Measurements from ENCODE around the gene KNDC1. TPM values are rescaled to one million over a fixed set of nuclear protein-coding genes. Genes with fewer than 3 reads are reported as not detected.

KNDC1 gene
- total RNA-seq, 2 donors from 2014 or later, result 6.5 to 9.6 TPM

GRCh38 chr10:133195096-133195495 is 35.1 kb downstream of the KNDC1 start:
- 88% methylated on average over 13 to 19 of the region's 19 CpGs for WGBS, 2 experiments (ENCODE audit: insufficient coverage in 1 of 2, insufficient read length in 1 of 2)
- Histone ChIP-seq H3K27me3 (ENCODE audit: control insufficient read depth, insufficient read depth, low read length, poor library complexity, severe bottlenecking) (no peaks in the 10 kb centered on the region), H3K9ac (ENCODE audit: extremely low read depth, low read length, poor library complexity, severe bottlenecking) (no peak overlapping the region), H3K27ac (ENCODE audit: low read depth, low read length) (no peak overlapping the region), H3K9me3 (ENCODE audit: control insufficient read depth, low read length) (no peaks in the 10 kb centered on the region), H3K4me3 (ENCODE audit: low read length) (no peak overlapping the region), H3K4me1 (ENCODE audit: control insufficient read depth, insufficient read depth, low read length) (no peaks in the 10 kb centered on the region), H3K36me3 (ENCODE audit: control insufficient read depth, insufficient read depth, low read length) (no peaks in the 10 kb centered on the region)
- H3K9me3 Mint-ChIP-seq, result peaks cover 19% of the 10 kb centered on the region
- DNase-seq, result no peak
- H3K4me3 Mint-ChIP-seq, result no peak overlapping the region
- H3K27me3 Mint-ChIP-seq (ENCODE audit: insufficient read depth), result peaks cover 1% of the 10 kb centered on the region
- H3K27ac Mint-ChIP-seq, result no peak overlapping the region
- peaks cover 1% of the 10 kb centered on the region for H3K36me3 Mint-ChIP-seq (ENCODE audit: low read depth)
- TF ChIP-seq CTCF (conservative IDR thresholded peaks at IDR 0.05), result no peak
- no peaks in the 10 kb centered on the region for H3K4me1 Mint-ChIP-seq

- Mint-ChIP-seq H3K9me3 (peaks cover 19% of the 10 kb centered on the region), H3K4me1 (no peaks in the 10 kb centered on the region), H3K4me3 (no peak overlapping the region), H3K27me3 (ENCODE audit: insufficient read depth) (peaks cover 1% of the 10 kb centered on the region), H3K27ac (no peak overlapping the region), H3K36me3 (ENCODE audit: low read depth) (no peaks in the 10 kb centered on the region)
- DNase-seq, result no peak
- no peak for TF ChIP-seq CTCF (conservative IDR thresholded peaks at IDR 0.05)
- Histone ChIP-seq H3K36me3 (ENCODE audit: control insufficient read depth, insufficient read depth, low read length) (no peaks in the 10 kb centered on the region), H3K9ac (ENCODE audit: extremely low read depth, low read length, poor library complexity, severe bottlenecking) (no peak overlapping the region), H3K4me1 (ENCODE audit: control insufficient read depth, insufficient read depth, low read length) (no peaks in the 10 kb centered on the region), H3K9me3 (ENCODE audit: control insufficient read depth, low read length) (no peaks in the 10 kb centered on the region), H3K4me3 (ENCODE audit: low read length) (no peak overlapping the region), H3K27me3 (ENCODE audit: control insufficient read depth, insufficient read depth, low read length, poor library complexity, severe bottlenecking) (no peaks in the 10 kb centered on the region), H3K27ac (ENCODE audit: low read depth, low read length) (no peak overlapping the region)
- 95 to 97% methylated on average over 12 to 23 of the region's 23 CpGs for WGBS, 2 experiments (ENCODE audit: insufficient coverage in 1 of 2, insufficient read length in 1 of 2)
Measured at GRCh38 chr10:133195611-133196010, 35.6 kb downstream of the KNDC1 start.

GRCh38 chr10:133196221-133196915 is 36.3 kb downstream of the KNDC1 start:
- no peak overlapping the region for H3K9ac ChIP-seq (ENCODE audit: extremely low read depth, low read length, poor library complexity, severe bottlenecking)
- H3K27ac ChIP-seq (ENCODE audit: low read depth, low read length), result no peak overlapping the region
- H3K27me3 ChIP-seq (ENCODE audit: control insufficient read depth, insufficient read depth, low read length, poor library complexity, severe bottlenecking), result no peaks in the 10 kb centered on the region
- peak overlapping the region; percentile 81 for H3K27ac Mint-ChIP-seq
- no peaks in the 10 kb centered on the region for H3K36me3 ChIP-seq (ENCODE audit: control insufficient read depth, insufficient read depth, low read length)
- no peak overlapping the region for H3K4me3 ChIP-seq (ENCODE audit: low read length)
- no peaks in the 10 kb centered on the region for H3K9me3 ChIP-seq (ENCODE audit: control insufficient read depth, low read length)
- TF ChIP-seq CTCF (conservative IDR thresholded peaks at IDR 0.05), result no peak
- no peak overlapping the region for H3K4me3 Mint-ChIP-seq
- H3K4me1 Mint-ChIP-seq, result no peaks in the 10 kb centered on the region
- DNase-seq, result no peak
- no peaks in the 10 kb centered on the region for H3K4me1 ChIP-seq (ENCODE audit: control insufficient read depth, insufficient read depth, low read length)
- 89 to 94% methylated on average over 22 to 24 of the region's 24 CpGs for WGBS, 2 experiments (ENCODE audit: insufficient coverage in 1 of 2, insufficient read length in 1 of 2)
- no peaks in the 10 kb centered on the region for H3K36me3 Mint-ChIP-seq (ENCODE audit: low read depth)
- H3K27me3 Mint-ChIP-seq (ENCODE audit: insufficient read depth), result peaks cover 1% of the 10 kb centered on the region
- peaks cover 19% of the 10 kb centered on the region for H3K9me3 Mint-ChIP-seq
